Activated naive CD8-positive, alpha-beta T cell treated with anti-CD3 and anti-CD28 coated beads, Interleukin-2, amount 10 ng/mL, durations not matched to agents 7 days and 5 days (primary cell): ENCODE data around the gene ATF7. TPM values are rescaled to one million over a fixed set of nuclear protein-coding genes. Genes with fewer than 3 reads are reported as not detected.

Experiments used
- ATAC-seq: fragments of 150-1000 bp; cut with Tn5 transposase; one replicate; pipeline ENCODE4 v1.10.0; 2021; ENCODE audit warnings: low read depth, moderate library complexity
- POLR2A ChIA-PET: fragments of 350-600 bp; sonication (Branson Sonifier 250); formaldehyde crosslinking; loops from one replicate; lab custom pipeline; 2021; ENCODE audit warnings: antibody characterized with exemption; lab: Charles Lee
- DNase-seq: peaks from one replicate; pipeline ENCODE4 v3.0.0; 2021
- H3K27ac Mint-ChIP-seq: one replicate; pipeline ENCODE4 v1.8.0; 2022; ENCODE audit warnings: mild to moderate bottlenecking, mixed read lengths
- H3K27me3 Mint-ChIP-seq: one replicate; pipeline ENCODE4 v1.8.0; 2022; ENCODE audit warnings: mild to moderate bottlenecking, moderate library complexity, mixed read lengths
- H3K36me3 Mint-ChIP-seq: one replicate; pipeline ENCODE4 v1.8.0; 2021; ENCODE audit warnings: mild to moderate bottlenecking, mixed read lengths
- H3K4me1 Mint-ChIP-seq: one replicate; pipeline ENCODE4 v1.8.0; 2021; ENCODE audit warnings: mixed read lengths
- H3K4me3 Mint-ChIP-seq: one replicate; pipeline ENCODE4 v1.8.0; 2022; ENCODE audit warnings: mild to moderate bottlenecking, moderate library complexity, mixed read lengths
- H3K9me3 Mint-ChIP-seq: one replicate; pipeline ENCODE4 v1.8.0; 2021; ENCODE audit warnings: mixed read lengths
- total RNA-seq, 2 experiments: library from RNA; stranded (reverse); gene quantifications; one replicate each; pipeline ENCODE4 v1.2.3, GENCODE V29; 2021

ATF7 gene
- total RNA-seq, 2 experiments from 2014 or later: 30.2 to 33.5 TPM

DNA sequence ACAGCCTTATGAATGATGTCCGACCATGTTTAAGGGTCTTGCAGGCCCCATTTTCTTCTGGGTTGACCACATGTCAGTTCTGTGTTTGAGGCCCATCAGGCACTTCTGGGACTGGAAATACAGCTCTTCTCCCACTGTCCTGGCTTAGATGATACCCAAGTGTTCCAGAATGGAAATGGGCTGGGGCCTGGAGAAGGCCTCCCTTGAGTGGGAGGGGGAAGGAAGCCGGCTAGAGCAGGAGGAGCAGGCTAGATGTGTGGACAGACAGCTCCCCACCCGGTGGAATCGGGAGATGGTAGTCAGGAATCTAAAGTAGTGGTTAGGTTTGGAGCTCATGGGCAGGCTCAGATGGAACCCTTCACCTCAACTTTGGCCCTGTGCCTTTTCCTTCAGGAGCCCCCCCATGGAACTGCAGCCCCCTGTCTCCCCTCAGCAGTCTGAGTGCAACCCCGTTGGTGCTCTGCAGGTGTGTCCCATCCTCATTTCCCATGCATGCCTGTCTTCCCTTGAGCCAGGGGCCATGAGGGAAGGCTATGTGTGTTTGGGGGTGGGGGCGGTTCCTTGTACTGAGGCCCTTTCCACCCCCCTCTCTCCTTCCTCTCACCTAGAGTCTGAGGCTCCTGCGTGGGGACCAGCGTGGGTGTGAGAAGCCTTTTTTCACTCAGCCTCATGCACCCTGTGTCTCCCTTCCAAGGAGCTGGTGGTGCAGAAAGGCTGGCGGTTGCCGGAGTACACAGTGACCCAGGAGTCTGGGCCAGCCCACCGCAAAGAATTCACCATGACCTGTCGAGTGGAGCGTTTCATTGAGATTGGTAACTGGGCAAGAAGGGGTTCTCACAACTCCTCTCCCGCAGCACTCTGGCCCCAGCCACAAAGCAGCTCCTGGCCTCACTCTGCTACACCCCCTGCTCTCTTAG is 121.9 kb downstream of the ATF7 start:
- POLR2A ChIA-PET: interaction anchor here (0.8 kb wide), 2 partner anchors 20 to 183 kb away, joined by 3 read pairs; partner anchors contain the start of gene AAAS
- Mint-ChIP-seq H3K27me3 (no peaks in the 10 kb centered on the region), H3K36me3 (peaks cover 3% of the 10 kb centered on the region), H3K4me1 (peaks cover 16% of the 10 kb centered on the region), H3K27ac (peak overlapping the region; percentile 42), H3K4me3 (no peak overlapping the region), H3K9me3 (no peaks in the 10 kb centered on the region)
- ATAC-seq (no peak), DNase-seq (no peak)

DNA sequence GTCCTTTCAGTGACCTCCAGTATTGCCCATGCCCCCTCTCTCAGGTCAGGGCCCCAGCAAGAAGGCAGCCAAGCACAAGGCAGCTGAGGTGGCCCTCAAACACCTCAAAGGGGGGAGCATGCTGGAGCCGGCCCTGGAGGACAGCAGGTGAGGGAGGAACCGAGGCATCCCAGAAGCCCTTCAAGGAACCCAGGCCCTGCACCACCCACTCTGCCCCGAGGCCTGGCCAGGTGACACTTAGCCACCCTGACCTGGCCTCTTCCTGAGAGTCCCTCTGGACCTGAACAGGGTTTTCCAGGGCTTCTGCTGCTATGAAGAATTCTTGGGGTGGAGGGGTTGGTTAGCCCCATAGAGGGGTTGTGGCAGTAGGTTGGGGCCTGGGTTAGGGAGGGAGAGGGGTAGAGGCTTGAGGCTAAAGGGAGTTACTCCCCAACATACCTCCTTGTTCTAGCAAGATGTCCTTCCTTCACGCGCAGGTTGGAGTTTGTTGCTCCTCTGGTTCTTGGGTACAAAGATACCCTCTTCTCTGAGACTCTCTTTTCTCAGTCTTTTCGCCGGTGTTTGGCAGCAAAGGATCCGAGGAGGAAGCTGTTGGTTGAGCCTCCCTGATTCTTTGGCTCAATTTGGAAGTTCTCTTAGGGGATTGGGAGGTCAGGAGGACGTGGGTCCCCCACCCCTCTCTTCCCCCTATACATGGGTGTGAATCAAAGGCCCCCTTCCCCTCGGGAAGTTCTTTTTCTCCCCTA is 123.0 kb downstream of the ATF7 start:
- POLR2A ChIA-PET: interaction anchor here (0.8 kb wide), 1 partner anchor 181 kb away, joined by 3 read pairs; the partner anchor contains the start of gene AAAS
- Mint-ChIP-seq H3K36me3 (peaks cover 3% of the 10 kb centered on the region), H3K27me3 (no peaks in the 10 kb centered on the region), H3K27ac (peak overlapping the region; percentile 42), H3K4me1 (peaks cover 14% of the 10 kb centered on the region), H3K4me3 (peak overlapping the region; percentile 22), H3K9me3 (no peaks in the 10 kb centered on the region)
- ATAC-seq (no peak), DNase-seq (no peak)

DNA sequence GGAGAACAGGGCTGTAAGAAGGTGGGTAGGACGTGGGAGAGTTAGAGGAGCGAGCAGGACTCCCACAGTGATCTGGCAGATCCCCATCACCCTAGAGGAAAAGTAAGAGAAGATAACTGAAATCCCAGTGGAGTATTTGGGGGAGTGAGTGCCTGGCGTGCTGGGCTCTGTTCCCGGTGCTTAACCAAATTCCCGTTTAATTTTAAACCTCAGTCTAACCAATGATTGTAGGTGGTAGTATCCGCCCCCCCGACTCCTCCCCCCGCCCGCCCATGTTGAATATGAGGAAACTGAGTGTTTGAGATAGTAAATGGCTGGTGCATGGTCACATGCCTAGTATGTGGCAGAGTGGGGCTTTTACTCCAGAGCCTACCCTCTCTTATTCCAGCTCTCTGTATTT is 123.9 kb downstream of the ATF7 start:
- Mint-ChIP-seq H3K9me3 (no peaks in the 10 kb centered on the region), H3K27me3 (no peaks in the 10 kb centered on the region), H3K4me3 (peak overlapping the region; percentile 84), H3K4me1 (peaks cover 17% of the 10 kb centered on the region), H3K36me3 (peaks cover 4% of the 10 kb centered on the region), H3K27ac (peak overlapping the region; percentile 90)
- no peak for DNase-seq
- POLR2A ChIA-PET: interaction anchor here (0.6 to 3.7 kb wide), 2 partner anchors 26 to 123 kb away, joined by 3 to 21 read pairs; partner anchors contain the start of gene SP1
- no peak for ATAC-seq

DNA sequence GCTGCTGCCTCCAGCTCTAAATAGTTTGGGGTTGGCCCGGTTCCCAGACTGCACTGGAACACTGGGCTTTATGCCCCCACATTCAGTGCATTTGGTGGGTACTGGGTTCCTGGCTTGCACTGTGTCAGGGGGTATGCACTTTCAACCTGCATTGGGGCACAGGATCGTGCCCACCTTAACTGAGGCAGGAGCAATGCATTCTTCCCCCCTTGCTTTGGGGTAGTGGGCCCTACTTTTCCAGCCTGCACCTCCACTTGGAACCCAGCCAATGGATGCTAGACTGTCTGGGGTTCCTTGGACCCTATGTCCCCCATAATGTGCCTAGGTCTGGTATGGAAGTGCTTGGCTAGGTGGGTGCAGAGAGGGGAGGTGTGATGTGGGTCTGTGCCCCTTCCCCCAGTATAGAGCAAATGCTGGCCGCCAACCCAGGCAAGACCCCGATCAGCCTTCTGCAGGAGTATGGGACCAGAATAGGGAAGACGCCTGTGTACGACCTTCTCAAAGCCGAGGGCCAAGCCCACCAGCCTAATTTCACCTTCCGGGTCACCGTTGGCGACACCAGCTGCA is 124.5 kb downstream of the ATF7 start:
- POLR2A ChIA-PET: interaction anchor here (1.0 to 4.8 kb wide), 17 partner anchors 8 to 778 kb away, joined by 3 to 27 read pairs (median 4); partner anchors contain the start of genes AAAS, ATF7, ATP5MC2 and CBX5
- H3K4me3 Mint-ChIP-seq: peak overlapping the region; percentile 84
- no peaks in the 10 kb centered on the region for H3K27me3 Mint-ChIP-seq
- no peaks in the 10 kb centered on the region for H3K9me3 Mint-ChIP-seq
- H3K4me1 Mint-ChIP-seq: peaks cover 18% of the 10 kb centered on the region
- ATAC-seq: no peak
- peak overlapping the region; percentile 90 for H3K27ac Mint-ChIP-seq
- DNase-seq: no peak
- peaks cover 6% of the 10 kb centered on the region for H3K36me3 Mint-ChIP-seq

DNA sequence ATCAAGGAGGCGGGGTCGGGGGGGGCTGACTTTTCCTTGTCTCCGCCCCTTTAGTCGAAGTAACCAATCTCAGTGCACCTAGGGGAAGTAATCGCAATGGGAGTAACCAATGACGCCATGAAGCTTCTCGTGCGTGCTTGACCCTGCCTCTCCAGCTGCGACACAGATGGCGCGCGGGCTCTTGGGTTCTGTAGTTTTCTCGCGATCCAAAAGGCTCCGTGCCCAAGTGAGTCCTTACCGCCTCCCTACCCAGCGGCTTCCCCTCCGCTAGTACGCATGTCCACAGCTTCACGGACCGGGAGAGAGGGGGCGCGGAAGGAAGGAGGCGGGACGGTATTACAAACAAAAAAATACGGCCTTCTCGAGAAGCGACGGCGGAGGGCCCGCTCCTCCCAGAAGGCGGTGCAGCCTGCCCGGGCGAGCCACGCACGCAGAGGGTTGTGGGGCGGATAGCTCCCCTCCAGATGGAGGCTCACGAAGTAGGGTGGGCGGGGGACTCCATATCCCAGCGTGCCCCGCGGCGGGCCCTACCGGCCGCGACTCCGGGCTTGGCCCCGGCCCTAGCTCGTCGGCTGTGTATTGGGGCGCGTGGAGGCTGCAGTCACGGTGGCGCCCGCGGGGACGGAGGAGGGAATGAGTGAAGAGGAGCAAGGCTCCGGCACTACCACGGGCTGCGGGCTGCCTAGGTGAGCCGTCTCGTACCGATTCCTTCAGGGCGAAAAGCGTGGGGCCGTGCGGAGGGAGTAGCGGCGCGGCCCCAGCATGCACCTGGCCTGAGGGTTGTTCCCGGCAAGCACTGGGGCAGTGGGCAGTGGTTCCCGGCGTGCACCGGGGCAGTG is 125.2 kb downstream of the ATF7 start, which contains the start of gene TARBP2:
TSS of gene TARBP2 (plus strand) at position 508 of the 839 bp plus-strand sequence. CDS start at position 634, 126 bp downstream.
- Mint-ChIP-seq H3K27me3 (no peaks in the 10 kb centered on the region), H3K4me1 (peaks cover 21% of the 10 kb centered on the region), H3K36me3 (peaks cover 6% of the 10 kb centered on the region), H3K9me3 (no peaks in the 10 kb centered on the region), H3K4me3 (peak within 1 kb of the TSS; percentile 84), H3K27ac (peak within 1 kb of the TSS; percentile 90)
- ATAC-seq (peak; percentile 82), DNase-seq (peak; percentile 93)
- POLR2A ChIA-PET: interaction anchor here (0.6 to 4.8 kb wide), 27 partner anchors 8 to 779 kb away, joined by 3 to 27 read pairs (median 4); partner anchors contain the start of genes AAAS, ATF7, ATP5MC2 and CBX5

DNA sequence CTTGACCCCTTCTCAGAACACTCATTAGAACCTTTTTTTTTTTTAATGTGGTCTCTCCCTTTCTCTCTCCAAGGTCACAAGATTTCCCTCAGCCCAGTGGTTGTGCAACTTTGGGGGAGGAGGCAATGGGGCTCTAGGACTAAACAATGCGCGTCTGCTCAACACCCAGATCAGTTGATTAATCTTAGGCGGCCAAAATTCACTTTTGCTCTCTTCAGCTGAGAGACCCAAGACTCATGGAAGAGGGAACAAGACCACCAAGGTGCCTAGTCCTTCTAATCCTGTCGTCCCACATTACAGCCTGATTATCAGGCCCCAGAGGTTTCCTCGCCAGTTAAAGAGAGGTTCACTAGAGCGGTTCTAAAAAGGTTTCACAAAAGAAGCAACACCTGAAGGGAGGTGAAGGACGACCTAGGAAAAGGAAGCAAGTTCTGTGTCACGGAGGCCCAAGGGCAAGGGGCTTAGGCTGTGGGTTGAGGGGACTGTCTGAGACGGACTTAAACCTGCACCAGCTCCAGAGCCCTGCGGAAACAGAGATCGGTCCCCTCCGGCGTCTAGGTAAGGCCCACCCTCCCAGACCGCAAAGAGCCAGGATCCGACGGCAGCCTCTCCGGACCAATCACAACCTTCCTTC is 125.9 kb downstream of the ATF7 start:
- Mint-ChIP-seq H3K27ac (peak overlapping the region; percentile 90), H3K4me1 (peaks cover 21% of the 10 kb centered on the region), H3K4me3 (peak overlapping the region; percentile 84), H3K9me3 (no peaks in the 10 kb centered on the region), H3K36me3 (peaks cover 6% of the 10 kb centered on the region), H3K27me3 (no peaks in the 10 kb centered on the region)
- POLR2A ChIA-PET: interaction anchor here (0.6 to 4.8 kb wide), 25 partner anchors 9 to 780 kb away, joined by 3 to 27 read pairs (median 4); partner anchors contain the start of genes AAAS, ATF7, CBX5 and EIF4B
- ATAC-seq (no peak), DNase-seq (peak; percentile 87)

DNA sequence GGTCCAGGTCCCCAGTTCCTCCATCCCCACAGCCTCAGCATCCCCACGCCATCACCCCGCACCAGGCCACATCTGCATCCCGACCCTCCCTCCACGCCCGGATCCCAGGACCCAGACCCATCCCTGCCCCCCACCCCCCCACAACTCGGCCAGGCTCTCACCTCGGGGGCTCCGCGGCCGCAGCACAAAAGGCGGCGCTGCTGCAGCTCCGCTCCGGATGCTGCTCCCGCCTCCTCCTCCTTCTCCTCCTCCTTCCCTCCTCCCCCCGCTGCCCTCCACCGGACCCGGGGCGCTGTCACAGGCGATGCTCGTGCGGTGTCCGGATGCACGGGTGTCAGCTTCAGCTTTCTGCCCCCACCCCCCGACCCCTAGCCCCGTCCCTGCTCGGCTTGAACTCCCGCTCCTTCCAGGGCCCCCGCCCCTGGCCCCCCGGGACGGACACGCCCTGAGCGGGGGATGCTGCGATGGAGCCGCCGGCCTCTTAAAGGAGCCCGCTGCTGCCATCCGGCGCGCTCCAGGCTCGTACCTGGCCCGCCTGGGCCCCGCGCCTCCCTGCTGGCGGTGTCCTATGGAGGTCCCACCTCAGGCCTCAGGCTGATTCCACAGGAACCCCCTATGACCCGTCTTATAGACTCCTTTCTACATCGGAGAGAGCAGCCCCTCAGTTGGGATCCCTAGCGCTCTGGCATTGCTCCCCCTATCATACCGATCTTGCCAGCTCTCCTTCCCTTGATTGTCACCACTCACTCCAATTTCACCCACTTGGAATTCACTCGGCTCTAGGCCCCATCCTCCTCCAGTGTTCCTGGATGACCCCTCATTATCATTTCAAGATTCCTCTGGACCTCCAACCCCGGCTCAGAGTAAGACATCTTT is 126.7 kb downstream of the ATF7 start, which contains the start of gene MAP3K12:
TSS of gene MAP3K12 (minus strand) at position 193 of the 876 bp plus-strand sequence. CDS start 12,067 bp downstream, outside the sequence.
- peak; percentile 10 for ATAC-seq

DNA sequence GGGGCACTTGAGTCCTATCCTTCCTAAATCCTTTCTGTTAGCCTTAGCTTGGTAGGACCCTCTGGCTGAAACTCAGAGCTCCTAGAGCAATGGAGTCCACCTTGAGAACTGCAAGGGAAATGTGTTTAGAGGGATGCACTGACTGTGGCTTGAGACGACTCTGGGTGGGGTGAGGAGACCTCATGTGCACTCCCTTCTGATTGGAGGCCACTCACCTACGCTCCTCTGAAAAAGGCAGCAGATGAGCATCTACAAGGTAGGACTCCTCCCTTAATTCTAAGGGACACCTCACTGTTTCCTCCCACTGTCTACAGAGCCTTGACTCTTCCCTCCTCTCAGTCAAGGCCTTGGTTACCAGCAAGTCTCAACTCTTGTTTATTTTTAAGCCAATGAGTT is 127.9 kb downstream of the ATF7 start:
- Mint-ChIP-seq H3K27me3 (no peaks in the 10 kb centered on the region), H3K36me3 (peaks cover 3% of the 10 kb centered on the region), H3K27ac (peak overlapping the region; percentile 90), H3K4me1 (peaks cover 32% of the 10 kb centered on the region), H3K4me3 (peak overlapping the region; percentile 84), H3K9me3 (no peaks in the 10 kb centered on the region)
- ATAC-seq (no peak), DNase-seq (no peak)
- POLR2A ChIA-PET: interaction anchor here (1.1 to 4.8 kb wide), 3 partner anchors 10 to 57 kb away, joined by 3 to 27 read pairs (median 4); partner anchors contain the start of genes NPFF and PRR13

More for the DNA sequence above, 126.7 kb downstream of the ATF7 start, which contains the start of gene MAP3K12:
- H3K4me1 Mint-ChIP-seq: peaks cover 21% of the 10 kb centered on the region
- H3K27me3 Mint-ChIP-seq: no peaks in the 10 kb centered on the region
- H3K4me3 Mint-ChIP-seq: peak within 1 kb of the TSS; percentile 84
- peak within 1 kb of the TSS; percentile 90 for H3K27ac Mint-ChIP-seq
- POLR2A ChIA-PET: interaction anchor here (0.7 to 4.8 kb wide), 6 partner anchors 8 to 396 kb away, joined by 3 to 27 read pairs (median 12); partner anchors contain the start of genes NPFF, PRR13, SOAT2 and SP1
- H3K36me3 Mint-ChIP-seq: peaks cover 3% of the 10 kb centered on the region
- no peaks in the 10 kb centered on the region for H3K9me3 Mint-ChIP-seq
- DNase-seq: peak; percentile 84

DNA sequence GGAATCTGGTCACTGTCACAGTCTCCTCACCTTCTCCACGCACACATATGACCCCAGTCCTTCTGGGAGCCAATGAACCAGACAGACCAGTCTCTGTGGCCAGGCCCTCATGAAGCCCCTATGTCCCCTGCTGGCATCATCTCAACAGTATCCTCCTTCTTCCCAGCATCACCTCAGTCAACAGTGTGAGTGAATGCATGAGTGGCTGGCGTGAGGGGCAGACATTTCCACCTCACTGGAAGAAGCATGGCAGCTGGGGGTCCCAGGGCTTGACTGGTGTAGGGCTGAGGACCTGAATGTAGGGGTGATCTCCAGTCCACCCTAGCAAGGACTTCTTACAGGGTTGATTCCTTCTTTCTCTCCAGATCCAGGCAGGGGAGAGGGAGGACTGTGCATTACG is 128.7 kb downstream of the ATF7 start:
- no peaks in the 10 kb centered on the region for H3K9me3 Mint-ChIP-seq
- POLR2A ChIA-PET: interaction anchor here (1.1 to 4.8 kb wide), 3 partner anchors 10 to 56 kb away, joined by 3 to 27 read pairs (median 4); partner anchors contain the start of genes NPFF and PRR13
- H3K27me3 Mint-ChIP-seq: no peaks in the 10 kb centered on the region
- H3K36me3 Mint-ChIP-seq: peaks cover 3% of the 10 kb centered on the region
- no peak overlapping the region for H3K27ac Mint-ChIP-seq
- DNase-seq: no peak
- no peak overlapping the region for H3K4me3 Mint-ChIP-seq
- ATAC-seq: no peak
- H3K4me1 Mint-ChIP-seq: peaks cover 34% of the 10 kb centered on the region

DNA sequence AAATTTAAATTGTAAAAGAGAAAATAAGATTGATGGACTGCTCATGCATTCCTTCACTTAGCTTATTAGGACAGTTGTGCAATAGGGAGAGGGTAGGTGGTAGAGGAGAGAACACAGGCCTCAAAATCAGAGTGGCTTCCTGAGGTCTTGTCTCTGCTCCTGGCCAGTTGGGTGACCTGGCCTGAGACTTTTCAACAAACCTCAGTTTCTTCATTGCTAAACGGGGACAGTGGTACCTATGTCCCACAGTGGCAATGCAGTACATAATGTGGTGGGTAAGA is 129.5 kb downstream of the ATF7 start:
- no peak for DNase-seq
- no peaks in the 10 kb centered on the region for H3K9me3 Mint-ChIP-seq
- ATAC-seq: no peak
- H3K27ac Mint-ChIP-seq: no peak overlapping the region
- H3K4me1 Mint-ChIP-seq: peaks cover 35% of the 10 kb centered on the region
- H3K36me3 Mint-ChIP-seq: peaks cover 3% of the 10 kb centered on the region
- no peak overlapping the region for H3K4me3 Mint-ChIP-seq
- no peaks in the 10 kb centered on the region for H3K27me3 Mint-ChIP-seq
- POLR2A ChIA-PET: no interaction called here
